Adipocyte (in vitro differentiated cells): ENCODE measurements around the gene ALDH7A1.
"Not testable (repeated sequence)": the region's sequence is repeated elsewhere in the genome, so short reads cannot be mapped to it uniquely, and the experiment has no call there.

Experiments
- DNase-seq: peaks from one replicate; pipeline ENCODE4 v3.0.0-alpha.2; 2015; ENCODE audit warnings: low read depth
- H3K27me3 ChIP-seq: replicated peaks from 2 replicates; pipeline ENCODE4 v1.7.0; 2013; ENCODE audit warnings: mild to moderate bottlenecking, low read length, moderate library complexity; ENCODE audit not compliant: control insufficient read depth, insufficient read depth
- H3K36me3 ChIP-seq: 2 replicates; pipeline ENCODE4 v1.7.0; 2013; ENCODE audit warnings: low read length, mild to moderate bottlenecking, moderate library complexity; ENCODE audit not compliant: control insufficient read depth, insufficient read depth, severe bottlenecking
- H3K4me1 ChIP-seq: 2 replicates; pipeline ENCODE4 v1.7.0; 2013; ENCODE audit warnings: mild to moderate bottlenecking, low read length, moderate library complexity; ENCODE audit not compliant: control insufficient read depth, insufficient read depth
- H3K4me3 ChIP-seq: 2 replicates; pipeline ENCODE4 v1.7.0; 2013; ENCODE audit warnings: mild to moderate bottlenecking, low read length, moderate library complexity
- H3K9ac ChIP-seq: 2 replicates; pipeline ENCODE4 v1.7.0; 2013; ENCODE audit warnings: mild to moderate bottlenecking, low read length, moderate library complexity
- H3K9me3 ChIP-seq: 2 replicates; pipeline ENCODE4 v1.7.0; 2013; ENCODE audit warnings: mild to moderate bottlenecking, low read length, moderate library complexity; ENCODE audit not compliant: control insufficient read depth

The ALDH7A1 gene

DNA sequence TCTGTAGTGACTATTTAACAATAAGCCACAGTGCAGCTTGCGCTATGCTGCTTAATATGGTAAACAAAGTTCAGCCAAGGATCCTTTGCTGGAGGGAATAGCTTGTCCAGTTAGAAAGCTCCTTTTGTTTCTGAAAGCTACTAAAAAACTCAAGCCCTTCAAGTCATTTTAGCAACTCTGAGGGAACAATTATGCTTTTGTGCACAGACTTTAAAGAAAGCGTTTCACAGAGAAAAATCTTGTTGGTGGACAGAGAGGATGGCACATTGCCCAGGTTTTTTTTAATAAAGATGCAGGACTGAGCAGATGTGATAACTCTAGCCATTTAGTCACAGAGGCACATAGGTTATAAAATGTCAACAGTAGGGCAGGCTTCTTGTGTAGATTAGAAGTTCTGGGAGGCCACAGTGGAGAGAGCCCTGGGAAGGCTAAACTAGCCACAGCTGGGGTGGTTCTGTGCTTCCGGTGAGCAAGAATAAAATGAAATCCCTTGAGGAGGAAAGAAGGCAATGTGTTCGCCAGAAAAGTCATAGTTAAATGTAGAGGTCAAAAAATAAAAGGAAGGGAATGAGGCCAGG is 63.4 kb downstream of the ALDH7A1 start:
- Histone ChIP-seq H3K4me3 (no peak overlapping the region), H3K4me1 (peaks cover 17% of the 10 kb centered on the region), H3K27me3 (no peaks in the 10 kb centered on the region), H3K9ac (no peak overlapping the region), H3K9me3 (no peaks in the 10 kb centered on the region), H3K36me3 (no peaks in the 10 kb centered on the region)
- peak; percentile 24 for DNase-seq

DNA sequence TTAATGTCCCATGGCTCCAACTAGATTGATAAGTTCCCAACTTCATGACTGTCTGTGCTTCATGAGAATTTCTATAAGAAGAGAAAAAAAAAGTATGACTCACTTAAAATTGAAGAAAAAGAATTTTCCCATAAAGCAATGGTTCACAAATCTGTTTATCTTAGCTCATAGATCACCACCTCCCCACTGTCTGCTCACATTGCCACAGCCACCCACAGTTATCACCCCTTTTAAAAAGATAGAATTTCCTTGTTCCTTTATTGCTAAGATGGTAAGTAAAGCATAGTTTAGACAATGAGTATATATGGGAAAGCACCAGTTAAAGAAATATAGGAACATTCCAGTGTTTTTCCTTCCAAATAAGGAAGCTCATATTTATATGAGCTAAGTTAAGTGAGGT is 67.1 kb downstream of the ALDH7A1 start:
- Histone ChIP-seq H3K9ac (no peak overlapping the region), H3K9me3 (no peaks in the 10 kb centered on the region), H3K4me1 (peaks cover 40% of the 10 kb centered on the region), H3K36me3 (no peaks in the 10 kb centered on the region), H3K27me3 (no peaks in the 10 kb centered on the region), H3K4me3 (no peak overlapping the region)
- peak; percentile 38 for DNase-seq

DNA sequence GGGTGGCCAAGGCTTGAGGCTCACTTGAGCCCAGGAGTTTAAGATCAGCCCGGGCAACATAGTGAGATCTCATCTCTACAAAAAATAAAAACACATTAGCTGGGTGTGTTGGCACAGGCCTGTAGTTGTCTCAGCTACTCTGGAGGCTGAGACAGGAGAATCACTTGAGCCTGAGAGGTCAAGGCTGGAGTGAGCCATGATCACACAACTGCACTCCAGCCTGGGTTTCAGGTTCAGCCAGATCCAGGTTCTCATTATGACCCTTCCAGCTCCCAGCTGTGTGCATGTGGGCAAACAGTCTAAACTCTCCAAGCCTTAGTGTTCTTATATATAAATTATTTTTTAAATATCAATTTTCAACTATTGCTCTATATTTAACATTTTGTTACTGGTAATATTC is 67.9 kb downstream of the ALDH7A1 start:
- no peak overlapping the region for H3K4me3 ChIP-seq
- no peaks in the 10 kb centered on the region for H3K9me3 ChIP-seq
- DNase-seq = no peak
- no peak overlapping the region for H3K9ac ChIP-seq
- H3K4me1 ChIP-seq = peaks cover 40% of the 10 kb centered on the region
- H3K27me3 ChIP-seq = no peaks in the 10 kb centered on the region
- no peaks in the 10 kb centered on the region for H3K36me3 ChIP-seq

DNA sequence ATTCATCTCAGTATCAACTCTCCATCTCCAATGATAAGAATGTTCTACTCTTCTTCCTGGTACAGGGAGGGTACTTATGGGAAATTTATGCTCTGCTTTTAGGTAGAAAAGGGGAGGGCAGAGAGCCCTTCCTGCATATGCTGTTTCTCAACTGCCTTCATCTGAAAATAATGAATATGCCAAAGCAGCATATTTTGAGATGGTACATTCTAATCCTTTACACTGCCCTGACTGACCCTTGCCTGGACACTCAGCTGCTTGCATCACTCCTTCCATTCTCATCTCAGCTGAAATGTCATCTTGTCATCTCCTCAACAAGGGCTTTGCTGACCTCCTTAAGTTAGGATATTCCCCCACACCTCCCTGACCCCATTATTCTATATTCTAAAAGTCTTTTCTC is 68.5 kb downstream of the ALDH7A1 start:
- Histone ChIP-seq H3K9ac (no peak overlapping the region), H3K27me3 (no peaks in the 10 kb centered on the region), H3K36me3 (no peaks in the 10 kb centered on the region), H3K9me3 (no peaks in the 10 kb centered on the region), H3K4me1 (peaks cover 33% of the 10 kb centered on the region), H3K4me3 (no peak overlapping the region)
- DNase-seq = no peak

DNA sequence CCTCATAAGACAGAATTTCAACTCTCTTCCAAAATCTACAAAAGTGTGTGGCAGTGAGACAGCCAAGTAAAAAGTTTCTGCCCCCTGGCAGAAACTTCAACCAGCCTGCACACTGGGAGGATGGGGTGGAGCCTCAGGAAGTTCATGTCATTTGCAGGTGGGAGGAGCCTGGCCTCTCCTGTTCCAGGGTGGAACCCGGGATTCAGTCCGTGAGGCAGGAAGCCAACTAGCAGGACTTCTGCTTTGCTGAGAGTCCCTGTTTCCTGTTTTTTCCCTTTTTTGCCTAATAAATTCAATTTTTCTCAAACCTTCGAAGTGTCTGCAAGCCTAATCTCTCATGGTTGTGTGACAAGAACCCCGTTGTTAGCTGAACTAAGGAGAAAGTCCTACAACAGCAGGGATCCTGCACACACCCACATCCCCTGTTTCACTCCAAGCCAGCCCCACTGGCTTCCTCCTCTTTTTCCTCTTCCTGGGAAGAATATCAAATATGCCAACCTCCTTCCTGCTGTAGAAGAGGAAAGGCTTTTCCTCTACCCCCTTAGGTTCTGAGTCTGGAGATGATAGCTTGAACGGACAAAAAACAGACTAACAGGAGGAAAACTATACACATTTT is 69.3 kb downstream of the ALDH7A1 start:
- Histone ChIP-seq H3K27me3 (no peaks in the 10 kb centered on the region), H3K4me1 (peaks cover 27% of the 10 kb centered on the region), H3K9me3 (no peaks in the 10 kb centered on the region), H3K4me3 (no peak overlapping the region), H3K36me3 (no peaks in the 10 kb centered on the region), H3K9ac (peak overlapping the region; percentile 28)
- no peak for DNase-seq

DNA sequence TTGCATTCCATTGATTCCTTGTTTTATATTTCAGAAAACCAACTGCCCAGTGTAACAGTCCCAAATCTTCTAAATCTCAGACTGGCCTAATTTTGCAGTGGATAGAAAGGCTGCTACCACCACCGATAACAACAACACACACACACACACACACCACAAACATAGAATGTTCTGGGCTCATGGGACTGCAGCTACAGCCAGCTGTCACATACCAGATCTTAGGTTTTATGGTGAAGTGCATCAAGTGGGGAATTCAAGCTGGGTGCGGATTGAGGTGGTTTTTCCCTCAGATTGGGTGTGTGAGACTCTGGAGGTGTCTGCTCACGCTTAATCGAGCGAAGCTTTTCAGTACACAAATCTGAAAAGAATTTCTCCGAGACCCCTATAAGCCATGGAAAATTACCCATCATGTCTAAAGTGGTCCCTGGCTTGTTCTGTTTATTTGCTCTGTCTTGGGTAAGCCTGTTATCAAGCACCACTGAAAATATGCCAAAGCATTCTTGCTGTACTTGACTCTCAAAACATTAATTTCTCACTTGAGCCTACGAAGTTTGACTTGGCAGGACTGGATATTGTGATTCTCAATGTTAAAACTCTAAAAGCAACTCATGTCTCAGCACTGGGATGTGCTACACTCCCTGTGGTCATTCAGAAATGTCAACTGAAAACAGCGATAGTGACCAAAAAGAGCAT is 71.1 kb downstream of the ALDH7A1 start:
- Histone ChIP-seq H3K4me1 (peaks cover 45% of the 10 kb centered on the region), H3K9ac (no peak overlapping the region), H3K4me3 (no peak overlapping the region), H3K27me3 (no peaks in the 10 kb centered on the region), H3K36me3 (no peaks in the 10 kb centered on the region), H3K9me3 (no peaks in the 10 kb centered on the region)
- DNase-seq = peak; percentile 43

DNA sequence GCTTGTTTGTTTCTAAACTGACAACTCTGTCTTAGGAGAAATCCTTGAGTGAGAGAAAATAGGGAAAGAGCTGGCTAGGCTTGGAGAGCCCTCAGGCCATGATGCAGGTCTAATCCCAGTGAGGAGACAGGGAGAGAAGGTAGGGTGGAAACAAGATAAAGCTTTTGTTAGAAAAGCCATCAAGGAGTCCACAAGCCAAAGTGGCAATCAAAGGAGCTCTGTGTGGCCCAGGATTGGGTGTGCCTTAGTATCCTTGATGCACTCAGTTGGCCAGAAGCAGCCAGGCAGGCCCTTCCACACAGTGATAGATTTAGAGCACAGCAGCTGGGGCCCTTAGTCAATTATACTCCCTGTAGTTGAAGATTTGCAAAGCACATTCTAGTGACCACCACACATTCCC is 73.9 kb downstream of the ALDH7A1 start:
- no peaks in the 10 kb centered on the region for H3K9me3 ChIP-seq
- H3K4me1 ChIP-seq = peaks cover 43% of the 10 kb centered on the region
- no peaks in the 10 kb centered on the region for H3K27me3 ChIP-seq
- DNase-seq = no peak
- no peak overlapping the region for H3K9ac ChIP-seq
- no peaks in the 10 kb centered on the region for H3K36me3 ChIP-seq
- H3K4me3 ChIP-seq = no peak overlapping the region

DNA sequence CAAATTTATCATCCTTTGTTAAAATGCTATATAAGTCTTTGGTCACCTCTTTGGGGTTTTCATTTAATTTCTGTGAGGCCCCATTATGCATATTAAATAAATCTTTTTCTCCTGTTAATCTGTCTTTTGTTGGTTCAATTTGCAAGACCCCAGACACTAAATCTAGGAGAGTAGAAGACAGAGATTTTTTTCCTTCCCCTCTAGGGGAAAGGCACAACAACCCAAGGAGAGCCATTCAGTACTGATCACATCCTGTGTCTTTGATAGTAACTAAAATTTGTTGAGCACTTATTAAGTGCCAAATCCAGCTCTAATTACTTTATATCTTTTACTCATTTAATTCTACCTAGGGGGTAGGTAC is 74.4 kb downstream of the ALDH7A1 start:
- Histone ChIP-seq H3K36me3 (no peaks in the 10 kb centered on the region), H3K4me3 (peak overlapping the region; percentile 76), H3K9me3 (no peaks in the 10 kb centered on the region), H3K4me1 (peaks cover 44% of the 10 kb centered on the region), H3K27me3 (no peaks in the 10 kb centered on the region), H3K9ac (peak overlapping the region; percentile 81)
- no peak for DNase-seq

DNA sequence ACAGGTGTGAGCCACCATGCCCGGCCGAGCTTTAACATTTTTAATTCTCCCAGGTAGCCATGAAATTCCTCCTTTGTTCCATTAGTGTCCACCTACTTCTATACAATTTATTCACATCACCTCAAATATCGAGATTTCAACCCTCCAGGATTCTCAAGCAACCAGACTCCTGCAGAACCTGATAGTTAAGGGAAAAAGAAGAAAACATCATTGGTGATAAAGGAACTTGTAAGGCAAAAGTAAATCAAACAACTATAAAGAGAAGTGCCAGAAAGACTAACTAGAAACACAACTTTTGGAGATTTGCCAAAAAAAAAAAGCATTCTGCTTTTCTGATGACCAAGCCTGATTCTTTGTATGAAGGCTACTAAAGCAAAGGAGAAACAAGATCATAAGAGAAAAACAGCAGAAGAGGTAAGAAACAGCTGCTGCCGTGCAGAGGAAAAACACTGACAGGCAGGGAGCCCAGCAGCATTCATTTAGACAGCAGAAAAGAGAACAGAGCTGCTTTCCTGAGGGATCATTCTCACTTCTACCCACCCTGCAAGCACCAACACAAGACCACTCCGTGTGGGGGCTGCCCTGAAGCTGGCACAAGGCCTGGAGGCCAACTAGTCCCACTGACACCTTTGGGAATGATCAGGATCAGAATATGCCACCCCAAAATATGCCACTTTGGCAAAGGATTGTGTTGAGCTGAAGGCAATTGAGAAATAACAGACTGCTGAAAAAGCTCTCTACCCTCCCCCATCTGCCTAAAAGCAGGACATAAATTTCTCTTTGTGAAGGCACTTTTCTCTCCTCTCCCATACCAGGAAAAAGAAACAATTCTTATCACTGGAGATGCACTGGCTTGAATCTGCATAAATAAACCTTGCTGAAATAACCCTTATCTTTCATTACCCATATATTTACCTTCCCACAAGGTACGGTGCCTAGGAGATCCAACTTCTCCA is 75.1 kb downstream of the ALDH7A1 start:
- peak; percentile 57 for DNase-seq
- Histone ChIP-seq H3K27me3 (no peaks in the 10 kb centered on the region), H3K4me1 (peaks cover 46% of the 10 kb centered on the region), H3K4me3 (peak overlapping the region; percentile 76), H3K9ac (peak overlapping the region; percentile 81), H3K9me3 (no peaks in the 10 kb centered on the region), H3K36me3 (no peaks in the 10 kb centered on the region)

DNA sequence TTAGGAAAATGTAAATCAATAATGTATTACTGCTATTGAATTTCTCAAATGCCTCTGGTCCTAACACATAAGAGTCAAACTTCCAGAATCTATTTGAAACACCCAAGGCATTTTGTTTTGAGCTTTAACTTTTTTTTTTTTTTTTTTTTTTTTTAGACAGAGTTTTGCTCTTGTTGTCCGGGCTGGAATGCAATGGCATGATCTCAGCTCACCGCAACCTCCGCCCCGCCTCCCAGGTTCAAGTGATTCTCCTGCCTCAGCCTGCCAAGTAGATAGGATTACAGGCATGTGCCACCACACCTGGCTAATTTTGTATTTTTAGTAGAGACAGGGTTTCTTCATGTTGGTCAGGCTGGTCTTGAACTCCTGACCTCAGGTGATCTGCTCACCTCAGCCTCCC is 75.8 kb downstream of the ALDH7A1 start:
- peak overlapping the region; percentile 81 for H3K9ac ChIP-seq
- peak overlapping the region; percentile 76 for H3K4me3 ChIP-seq
- not testable (repeated sequence) for DNase-seq, H3K9me3 ChIP-seq, H3K36me3 ChIP-seq, H3K27me3 ChIP-seq
- H3K4me1 ChIP-seq = peaks cover 40% of the 10 kb centered on the region

DNA sequence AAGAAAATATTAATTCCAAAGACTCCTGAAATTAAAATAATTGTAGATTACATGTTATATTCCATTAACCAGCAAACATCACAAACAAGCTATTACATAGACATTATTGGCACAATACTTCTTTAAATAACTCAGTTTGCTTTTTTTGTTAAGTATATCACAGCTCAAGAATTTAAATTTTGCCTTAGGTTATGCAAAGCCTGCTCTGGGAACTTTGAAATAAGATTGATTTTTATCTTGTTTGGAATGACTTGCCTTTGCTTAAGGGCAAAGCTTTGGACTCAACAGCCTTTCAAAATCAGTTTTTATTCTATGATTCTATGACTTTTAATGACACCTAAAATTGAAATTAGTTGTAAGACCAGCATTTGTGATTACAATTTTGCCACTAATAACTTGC is 78.2 kb downstream of the ALDH7A1 start:
- no peak overlapping the region for H3K9ac ChIP-seq
- H3K4me1 ChIP-seq = peaks cover 40% of the 10 kb centered on the region
- H3K36me3 ChIP-seq = no peaks in the 10 kb centered on the region
- DNase-seq = peak; percentile 83
- no peaks in the 10 kb centered on the region for H3K9me3 ChIP-seq
- H3K27me3 ChIP-seq = no peaks in the 10 kb centered on the region
- no peak overlapping the region for H3K4me3 ChIP-seq
